Endothelial cell of umbilical vein (primary cell): Measurements from ENCODE around the gene KCTD17. TPM values are rescaled to one million over a fixed set of nuclear protein-coding genes. Genes with fewer than 3 reads are reported as not detected.

ENCODE experiments used
- BruUV-seq: library from RNA; stranded (reverse); fragments of 400-500 nt; replicated peaks from 2 replicates; lab custom pipeline; 2021; lab: Mats Ljungman, UMichigan
- CTCF ChIA-PET: fragments of 300-600, 350-600 bp; sonication (Branson Sonifier 250); formaldehyde crosslinking; loops from one replicate; lab custom pipeline; 2021; ENCODE audit warnings: antibody characterized with exemption, inconsistent platforms; lab: Charles Lee
- POLR2A ChIA-PET: fragments of 300-600, 350-600 bp; sonication (Branson Sonifier 250); formaldehyde crosslinking; loops from one replicate; lab custom pipeline; 2021; ENCODE audit warnings: antibody characterized with exemption, inconsistent platforms; lab: Charles Lee
- DNase-seq: peaks from one replicate; pipeline ENCODE4 v3.0.0-alpha.2; 2011; ENCODE audit warnings: low read depth, low spot score
- FAIRE-seq: peaks from 2 replicates; lab custom pipeline; 2011; peaks lifted over from hg19 to GRCh38; lab: Jason Lieb, UNC
- H2AFZ ChIP-seq: 2 replicates; pipeline ENCODE4 v1.6.0; 2012; ENCODE audit warnings: low read depth, low read length, control low read depth, inconsistent platforms
- H3K27ac ChIP-seq: 2 replicates; pipeline ENCODE4 v1.5.1; 2011; ENCODE audit warnings: low read depth, mild to moderate bottlenecking, control low read depth, low read length, moderate library complexity; ENCODE audit not compliant: insufficient read depth
- H3K27me3 ChIP-seq, 2 experiments: 2 replicates each; pipeline versions ENCODE4 v1.6.0 to v1.6.1; 2011; ENCODE audit warnings: low read length in 2 of 2, mixed read lengths in 1 of 2; ENCODE audit not compliant: control insufficient read depth in 2 of 2, insufficient read depth in 2 of 2
- H3K36me3 ChIP-seq, 2 experiments: 2 replicates in 1 of 2; 3 replicates in 1 of 2; pipeline ENCODE4 v1.5.1; 2011; ENCODE audit warnings: low read length in 2 of 2, mild to moderate bottlenecking in 1 of 2, moderate library complexity in 1 of 2; ENCODE audit not compliant: control insufficient read depth in 2 of 2, insufficient read depth in 2 of 2; ENCODE audit errors: extremely low read depth in 1 of 2
- H3K4me1 ChIP-seq: 3 replicates; pipeline ENCODE4 v1.5.1; 2011; ENCODE audit warnings: mild to moderate bottlenecking, low read length; ENCODE audit not compliant: control insufficient read depth, insufficient read depth; ENCODE audit errors: extremely low read depth
- H3K4me2 ChIP-seq: 2 replicates; pipeline ENCODE4 v1.6.1; 2011; ENCODE audit warnings: low read length, control low read depth, mixed read lengths; ENCODE audit not compliant: insufficient read depth
- H3K4me3 ChIP-seq, 3 experiments: fragments of 200-600 bp in 1 of 3; sonication (generic), shearing (Covaris generic) in 1 of 3; replicated peaks in 1 of 3; 2 replicates each; pipeline ENCODE4 v1.5.1; 2011 to 2016; ENCODE audit warnings: control low read depth in 3 of 3, low read length in 3 of 3, mild to moderate bottlenecking in 2 of 3, inconsistent platforms in 1 of 3, low read depth in 1 of 3, moderate library complexity in 1 of 3; ENCODE audit not compliant: insufficient read depth in 1 of 3
- H3K79me2 ChIP-seq: 2 replicates; pipeline ENCODE4 v1.6.0; 2012; ENCODE audit warnings: low read length, inconsistent platforms; ENCODE audit not compliant: control insufficient read depth, insufficient read depth
- H3K9ac ChIP-seq: replicated peaks from 2 replicates; pipeline ENCODE3; 2011; ENCODE audit warnings: low read length, control low read depth; ENCODE audit not compliant: insufficient read depth; ENCODE audit errors: extremely low read depth
- H3K9me1 ChIP-seq: replicated peaks from 3 replicates; pipeline ENCODE4 v1.6.0; 2011; ENCODE audit warnings: mild to moderate bottlenecking, low read length; ENCODE audit not compliant: control insufficient read depth, insufficient read depth; ENCODE audit errors: extremely low read depth
- H3K9me3 ChIP-seq: replicated peaks from 2 replicates; pipeline ENCODE4 v1.5.1; 2012; ENCODE audit warnings: low read length, inconsistent platforms; ENCODE audit not compliant: control insufficient read depth, insufficient read depth
- H4K20me1 ChIP-seq: replicated peaks from 2 replicates; pipeline ENCODE3; 2011; ENCODE audit warnings: mild to moderate bottlenecking, low read length; ENCODE audit not compliant: control insufficient read depth, insufficient read depth; ENCODE audit errors: extremely low read depth
- EZH2 ChIP-seq: IDR thresholded peaks from 2 replicates; pipeline ENCODE4 v1.6.1; 2012; ENCODE audit warnings: borderline replicate concordance, low read depth, mild to moderate bottlenecking, moderate library complexity, low read length, inconsistent platforms; ENCODE audit not compliant: severe bottlenecking
- FOS ChIP-seq: IDR thresholded peaks from 2 replicates; pipeline ENCODE4 v1.6.1; 2011; ENCODE audit warnings: mild to moderate bottlenecking, low read length, moderate library complexity, borderline replicate concordance; ENCODE audit not compliant: insufficient read depth
- GATA2 ChIP-seq: IDR thresholded peaks from 2 replicates; pipeline ENCODE4 v1.7.0; 2011; ENCODE audit warnings: low read depth, mild to moderate bottlenecking, moderate library complexity, mixed read lengths, low read length; ENCODE audit not compliant: insufficient read length, insufficient read depth
- JUN ChIP-seq: IDR thresholded peaks from 2 replicates; pipeline ENCODE4 v1.6.1; 2011; ENCODE audit warnings: borderline replicate concordance, low read depth; ENCODE audit not compliant: insufficient read length, insufficient read depth
- MYC ChIP-seq: IDR thresholded peaks from one replicate; pipeline ENCODE4 v1.6.1; 2011; ENCODE audit warnings: mild to moderate bottlenecking, low read depth, low read length
- POLR2A ChIP-seq: IDR thresholded peaks from 2 replicates; pipeline ENCODE4 v1.6.1; 2012; ENCODE audit warnings: low read depth, mild to moderate bottlenecking, control low read depth, low read length
- POLR2AphosphoS5 ChIP-seq: IDR thresholded peaks from 2 replicates; pipeline ENCODE4 v1.6.1; 2012; ENCODE audit warnings: low read depth, mild to moderate bottlenecking, control low read depth, low read length, moderate library complexity; ENCODE audit not compliant: insufficient read depth
- dilution Hi-C: fragments of 300-500 bp; cut with MboI; formaldehyde crosslinking; loops from one replicate; pipeline ENCODE4 v1.15.0; 2019; ENCODE audit warnings: low sequenced_read_pairs; ENCODE audit not compliant: extremely low pct_ligation_motif_present
- intact Hi-C: fragments of 100-400 bp; cut with micrococcal nuclease; formaldehyde crosslinking; loops from one replicate; pipeline ENCODE4 v1.10.0; 2022
- polyA plus RNA-seq, 4 experiments: library from polyadenylated mRNA; depleted of rRNA in 3 of 4; stranded (reverse) in 3 of 4; unstranded in 1 of 4; fragments of >200 nt; gene quantifications; 2 replicates each; pipeline versions ENCODE4 v1.2.1 to v1.2.3, GENCODE V29; 2011 to 2012; ENCODE audit warnings: missing spikeins in 1 of 4
- total RNA-seq: library from RNA; stranded (reverse); gene quantifications from 2 replicates; pipeline ENCODE4 v1.2.3, GENCODE V29; 2021
- TF ChIP-seq, protein P1 (sequence below), 2 donors: IDR thresholded peaks; 1 replicate in 1 of 2; 2 replicates in 1 of 2; pipeline ENCODE4 v1.5.1; 2011; ENCODE audit warnings: low read length in 2 of 2, mild to moderate bottlenecking in 2 of 2, moderate library complexity in 2 of 2, control low read depth in 1 of 2, inconsistent platforms in 1 of 2, low read depth in 1 of 2; ENCODE audit not compliant: insufficient read depth in 1 of 2; ENCODE audit errors: extremely low read depth in 1 of 2
- TF ChIP-seq, protein P2 (sequence below): IDR thresholded peaks from 2 replicates; pipeline ENCODE4 v1.6.1; 2011; ENCODE audit not compliant: insufficient read depth, insufficient read length

KCTD17 gene
- total and polyA plus RNA-seq, 2 donors (not counting 3 experiments of a cell fraction or from before 2014, with no cell fraction given) = 59.2 to 73.0 TPM

GRCh38 chr22:37100589-37101127, 49.1 kb downstream of the KCTD17 start:
- POLR2A ChIA-PET = no interaction called here

More at GRCh38 chr22:37100589-37101127, 49.1 kb downstream of the KCTD17 start:
- H3K27me3 ChIP-seq = peaks cover 4 to 14% of the 10 kb centered on the region in 2 experiments
- no peak overlapping the region for H2AFZ ChIP-seq
- H3K36me3 ChIP-seq = no peaks in the 10 kb centered on the region
- H3K4me1 ChIP-seq = no peaks in the 10 kb centered on the region
- H3K4me2 ChIP-seq = no peak overlapping the region
- no peak overlapping the region for H3K9ac ChIP-seq
- H3K9me1 ChIP-seq = no peaks in the 10 kb centered on the region
- no peak for DNase-seq
- FAIRE-seq = no peak
- no peak overlapping the region for H3K4me3 ChIP-seq
- TF ChIP-seq POLR2A = no peak
- TF ChIP-seq GATA2 = no peak
- TF ChIP-seq MYC = no peak
- TF ChIP-seq FOS = no peak
- TF ChIP-seq, protein P1, sequence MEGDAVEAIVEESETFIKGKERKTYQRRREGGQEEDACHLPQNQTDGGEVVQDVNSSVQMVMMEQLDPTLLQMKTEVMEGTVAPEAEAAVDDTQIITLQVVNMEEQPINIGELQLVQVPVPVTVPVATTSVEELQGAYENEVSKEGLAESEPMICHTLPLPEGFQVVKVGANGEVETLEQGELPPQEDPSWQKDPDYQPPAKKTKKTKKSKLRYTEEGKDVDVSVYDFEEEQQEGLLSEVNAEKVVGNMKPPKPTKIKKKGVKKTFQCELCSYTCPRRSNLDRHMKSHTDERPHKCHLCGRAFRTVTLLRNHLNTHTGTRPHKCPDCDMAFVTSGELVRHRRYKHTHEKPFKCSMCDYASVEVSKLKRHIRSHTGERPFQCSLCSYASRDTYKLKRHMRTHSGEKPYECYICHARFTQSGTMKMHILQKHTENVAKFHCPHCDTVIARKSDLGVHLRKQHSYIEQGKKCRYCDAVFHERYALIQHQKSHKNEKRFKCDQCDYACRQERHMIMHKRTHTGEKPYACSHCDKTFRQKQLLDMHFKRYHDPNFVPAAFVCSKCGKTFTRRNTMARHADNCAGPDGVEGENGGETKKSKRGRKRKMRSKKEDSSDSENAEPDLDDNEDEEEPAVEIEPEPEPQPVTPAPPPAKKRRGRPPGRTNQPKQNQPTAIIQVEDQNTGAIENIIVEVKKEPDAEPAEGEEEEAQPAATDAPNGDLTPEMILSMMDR (IDR thresholded peaks at IDR 0.05; ENCODE audit: extremely low read depth in 1 of 2, insufficient read depth in 1 of 2, low read depth in 1 of 2, low read length in 2 of 2) = no peak
- TF ChIP-seq, protein P2, sequence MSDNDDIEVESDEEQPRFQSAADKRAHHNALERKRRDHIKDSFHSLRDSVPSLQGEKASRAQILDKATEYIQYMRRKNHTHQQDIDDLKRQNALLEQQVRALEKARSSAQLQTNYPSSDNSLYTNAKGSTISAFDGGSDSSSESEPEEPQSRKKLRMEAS = no peak
- TF ChIP-seq POLR2AphosphoS5 = no peak
- no peak for TF ChIP-seq JUN
- no peak for TF ChIP-seq EZH2
- no TSS peak for BruUV-seq
- CTCF ChIA-PET = interaction anchor here (1.3 kb wide), 1 partner anchor 97 kb away, joined by 4 read pairs; no protein-coding TSS in a partner anchor
- no peaks in the 10 kb centered on the region for H3K79me2 ChIP-seq
- H3K27ac ChIP-seq = no peak overlapping the region
- H3K9me3 ChIP-seq = no peaks in the 10 kb centered on the region
- dilution Hi-C loops = no loop called here
- H4K20me1 ChIP-seq = no peaks in the 10 kb centered on the region
- intact Hi-C loops = no loop called here
